HEK293T (cell line): ENCODE measurements around the gene TNFRSF11A.

Experiments
- FOXK2 ChIP-seq: fragments of 450-650 bp; IDR thresholded peaks from 2 replicates; pipeline ENCODE4 v1.6.1; 2016; ENCODE audit warnings: mild to moderate bottlenecking
- HDGF ChIP-seq: fragments of 450-650 bp; IDR thresholded peaks from 2 replicates; pipeline ENCODE4 v1.6.1; 2017; ENCODE audit warnings: antibody characterized with exemption, borderline replicate concordance
- TARDBP ChIP-seq: fragments of 450-650 bp; IDR thresholded peaks from 2 replicates; pipeline ENCODE4 v1.6.1; 2016

- no peak for TF ChIP-seq HDGF
- no peak for TF ChIP-seq FOXK2
- TF ChIP-seq TARDBP, result no peak
These were observed 23.8 kb upstream of the TNFRSF11A start for GRCh38 chr18:62301322-62301721.
